Fibroblast of lung (primary cell): ENCODE data around the gene HSPBAP1.

ENCODE experiments used
- EZH2 ChIP-seq: IDR thresholded peaks from 2 replicates; pipeline ENCODE4 v1.5.1; 2012; ENCODE audit warnings: low read length, control low read depth, mild to moderate bottlenecking; ENCODE audit errors: missing control alignments
- TF ChIP-seq, protein P1 (sequence below), 2 donors: IDR thresholded peaks in 1 of 2; conservative IDR thresholded peaks in 1 of 2; 1 replicate in 1 of 2; 2 replicates in 1 of 2; pipeline ENCODE4 v1.5.1; 2011 to 2012; ENCODE audit warnings: low read length in 2 of 2, control low read depth in 1 of 2, inconsistent platforms in 1 of 2, low read depth in 1 of 2, mild to moderate bottlenecking in 1 of 2

DNA sequence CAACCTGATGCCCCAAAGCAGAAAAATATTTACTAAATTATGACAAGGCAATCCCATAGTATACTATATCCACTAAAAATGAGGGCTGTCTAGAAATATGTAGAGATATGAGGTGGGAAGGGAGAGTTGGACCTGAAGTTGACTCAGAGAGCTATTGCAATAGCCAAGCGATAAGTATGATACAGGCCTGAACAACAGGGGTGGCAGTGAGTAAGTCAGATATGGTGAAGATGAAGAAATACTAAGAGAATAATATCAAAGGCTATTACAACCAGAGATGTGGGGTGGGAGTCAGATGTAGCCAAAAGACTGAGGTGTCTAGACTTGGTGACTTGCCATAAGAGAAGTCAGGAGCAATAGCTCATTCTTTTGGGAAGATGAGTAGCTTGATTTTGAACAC is 9.2 kb downstream of the HSPBAP1 start:
- TF ChIP-seq, protein P1, sequence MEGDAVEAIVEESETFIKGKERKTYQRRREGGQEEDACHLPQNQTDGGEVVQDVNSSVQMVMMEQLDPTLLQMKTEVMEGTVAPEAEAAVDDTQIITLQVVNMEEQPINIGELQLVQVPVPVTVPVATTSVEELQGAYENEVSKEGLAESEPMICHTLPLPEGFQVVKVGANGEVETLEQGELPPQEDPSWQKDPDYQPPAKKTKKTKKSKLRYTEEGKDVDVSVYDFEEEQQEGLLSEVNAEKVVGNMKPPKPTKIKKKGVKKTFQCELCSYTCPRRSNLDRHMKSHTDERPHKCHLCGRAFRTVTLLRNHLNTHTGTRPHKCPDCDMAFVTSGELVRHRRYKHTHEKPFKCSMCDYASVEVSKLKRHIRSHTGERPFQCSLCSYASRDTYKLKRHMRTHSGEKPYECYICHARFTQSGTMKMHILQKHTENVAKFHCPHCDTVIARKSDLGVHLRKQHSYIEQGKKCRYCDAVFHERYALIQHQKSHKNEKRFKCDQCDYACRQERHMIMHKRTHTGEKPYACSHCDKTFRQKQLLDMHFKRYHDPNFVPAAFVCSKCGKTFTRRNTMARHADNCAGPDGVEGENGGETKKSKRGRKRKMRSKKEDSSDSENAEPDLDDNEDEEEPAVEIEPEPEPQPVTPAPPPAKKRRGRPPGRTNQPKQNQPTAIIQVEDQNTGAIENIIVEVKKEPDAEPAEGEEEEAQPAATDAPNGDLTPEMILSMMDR (conservative IDR thresholded peaks at IDR 0.05 in 1 of 2, IDR thresholded peaks at IDR 0.05 in 1 of 2; ENCODE audit: low read depth in 1 of 2, low read length in 2 of 2), result no peak
- TF ChIP-seq EZH2, result no peak
